ENCODE data around the gene POMP. TPM values are rescaled to one million over a fixed set of nuclear protein-coding genes. Genes with fewer than 3 reads are reported as not detected.

Gene POMP
- total RNA-seq, 4 donors from 2014 or later, result 162 to 188 (median 176) TPM

- Histone ChIP-seq H3K4me3 (no peak overlapping the region), H3K27ac (peak overlapping the region; percentile 95 to 99 (median 96)), H3K36me3 (peaks cover 0 to 5% of the 10 kb centered on the region in 2 donors), H3K27me3 (no peaks in the 10 kb centered on the region), H3K9me3 (no peaks in the 10 kb centered on the region), H3K4me1 (peaks cover 25 to 29% of the 10 kb centered on the region in 2 donors)
- ATAC-seq (no peak), DNase-seq (peak in 1 of 2 donors; percentile 36)
- peak; percentile 21 to 40 for TF ChIP-seq POLR2A (IDR thresholded peaks at IDR 0.05)
- TF ChIP-seq CTCF (IDR thresholded peaks at IDR 0.05 in 4 of 5, conservative IDR thresholded peaks at IDR 0.05 in 1 of 5), result no peak
- in situ Hi-C loops (cut with MboI; ENCODE audit: low sequenced_read_pairs in 4 of 4) (loop anchor here in 2 of 4 donors (10.0 to 25.0 kb wide), 3 partner anchors 52 to 579 kb away; partner anchors contain the start of genes PAN3 (in 1 of the 2) and POMP (in 1 of the 2)), intact Hi-C loops (cut with DNase I; ENCODE audit: low total_unique reads) (loop anchor here (10.0 kb wide), 1 partner anchor 878 kb away; the partner anchor contains the start of gene SLC7A1)
Observed at GRCh38 chr13:28716511-28716910, 57.6 kb downstream of the POMP start.

GRCh38 chr13:28717170-28717569 is 58.2 kb downstream of the POMP start:
- DNase-seq (no peak), ATAC-seq (no peak)
- Histone ChIP-seq H3K4me3 (no peak overlapping the region), H3K27ac (peak overlapping the region; percentile 95 to 99 (median 96)), H3K9me3 (no peaks in the 10 kb centered on the region), H3K27me3 (no peaks in the 10 kb centered on the region), H3K4me1 (peaks cover 25 to 29% of the 10 kb centered on the region in 2 donors), H3K36me3 (no peaks in the 10 kb centered on the region)
- in situ Hi-C loops (cut with MboI; ENCODE audit: low sequenced_read_pairs in 4 of 4) (loop anchor here in 2 of 4 donors (10.0 to 25.0 kb wide), 3 partner anchors 52 to 580 kb away; partner anchors contain the start of genes PAN3 (in 1 of the 2) and POMP (in 1 of the 2)), intact Hi-C loops (cut with DNase I; ENCODE audit: low total_unique reads) (loop anchor here (10.0 kb wide), 1 partner anchor 878 kb away; the partner anchor contains the start of gene SLC7A1)
- TF ChIP-seq POLR2A (IDR thresholded peaks at IDR 0.05) (no peak), CTCF (IDR thresholded peaks at IDR 0.05 in 4 of 5, conservative IDR thresholded peaks at IDR 0.05 in 1 of 5) (no peak)

GRCh38 chr13:28718196-28718542 is 59.2 kb downstream of the POMP start:
- intact Hi-C loops (cut with DNase I; ENCODE audit: low total_unique reads), result loop anchor here (1.0 to 10.0 kb wide), 2 partner anchors 59 to 877 kb away; partner anchors contain the start of genes POMP and SLC7A1
- in situ Hi-C loops (cut with MboI; ENCODE audit: low sequenced_read_pairs in 4 of 4), result loop anchor here in 2 of 4 donors (10.0 to 25.0 kb wide), 3 partner anchors 53 to 581 kb away; partner anchors contain the start of genes PAN3 (in 1 of the 2) and POMP (in 1 of the 2)
- TF ChIP-seq CTCF (IDR thresholded peaks at IDR 0.05 in 4 of 5, conservative IDR thresholded peaks at IDR 0.05 in 1 of 5), result no peak
- no peak for TF ChIP-seq POLR2A (IDR thresholded peaks at IDR 0.05)
- H3K36me3 ChIP-seq, result no peaks in the 10 kb centered on the region
- H3K27me3 ChIP-seq, result no peaks in the 10 kb centered on the region
- ATAC-seq (peak; percentile 33 to 38), DNase-seq (no peak)
- H3K4me3 ChIP-seq, result peak overlapping the region; percentile 68 to 88 (median 81)
- H3K27ac ChIP-seq, result peak overlapping the region; percentile 95 to 99 (median 96)
- H3K4me1 ChIP-seq, result peaks cover 25 to 29% of the 10 kb centered on the region in 2 donors
- no peaks in the 10 kb centered on the region for H3K9me3 ChIP-seq

- no peaks in the 10 kb centered on the region for H3K36me3 ChIP-seq
- peak within 1 kb of the TSS; percentile 95 to 99 (median 96) for H3K27ac ChIP-seq
- intact Hi-C loops (cut with DNase I; ENCODE audit: low total_unique reads) (loop anchor here (1.0 to 10.0 kb wide), 2 partner anchors 59 to 876 kb away; partner anchors contain the start of genes POMP and SLC7A1), in situ Hi-C loops (cut with MboI; ENCODE audit: low sequenced_read_pairs in 4 of 4) (loop anchor here in 2 of 4 donors (10.0 to 25.0 kb wide), 3 partner anchors 54 to 581 kb away; partner anchors contain the start of genes PAN3 (in 1 of the 2) and POMP (in 1 of the 2))
- TF ChIP-seq CTCF (IDR thresholded peaks at IDR 0.05 in 4 of 5, conservative IDR thresholded peaks at IDR 0.05 in 1 of 5) (peak in 2 of 5 experiments; percentile 25 to 35), POLR2A (IDR thresholded peaks at IDR 0.05) (peak; percentile 77 to 86)
- DNase-seq (peak; percentile 98 to 99), ATAC-seq (peak; percentile 90 to 92)
- H3K9me3 ChIP-seq, result no peaks in the 10 kb centered on the region
- H3K27me3 ChIP-seq, result no peaks in the 10 kb centered on the region
- H3K4me1 ChIP-seq, result peaks cover 25 to 29% of the 10 kb centered on the region in 2 donors
- peak within 1 kb of the TSS; percentile 68 to 88 (median 81) for H3K4me3 ChIP-seq
Observed at GRCh38 chr13:28718543-28719226, 59.8 kb downstream of the POMP start, which contains the start of gene SLC46A3. Gene SLC46A3 (minus strand): TSS chr13:28718970. CDS start chr13:28717998, 972 bp downstream.

All from gastrocnemius medialis (tissue), 4 donors.